Smooth muscle cell (in vitro differentiated cells): ENCODE measurements around the gene VWA3B. TPM values are rescaled to one million over a fixed set of nuclear protein-coding genes. Genes with fewer than 3 reads are reported as not detected.

Source experiments
- DNase-seq: peaks from one replicate; lab custom pipeline; 2025; ENCODE audit not compliant: unreplicated experiment; lab: John Stamatoyannopoulos, UW
- H2AFZ ChIP-seq: fragments of 200-600 bp; sonication (generic); 2 replicates; pipeline ENCODE4 v1.6.0; 2016; ENCODE audit warnings: antibody characterized with exemption, low read depth, mild to moderate bottlenecking
- H3F3A ChIP-seq: fragments of 200-600 bp; sonication (generic); 2 replicates; pipeline ENCODE4 v1.6.0; 2017; ENCODE audit warnings: antibody characterized with exemption, low read depth
- H3K27ac ChIP-seq: fragments of 200-600 bp; sonication (generic); 2 replicates; pipeline ENCODE4 v1.5.1; 2016; ENCODE audit warnings: low read depth, mild to moderate bottlenecking
- H3K27me3 ChIP-seq: fragments of 200-600 bp; sonication (generic); 2 replicates; pipeline ENCODE4 v1.6.1; 2016; ENCODE audit warnings: low read depth, mild to moderate bottlenecking
- H3K36me3 ChIP-seq: fragments of 200-600 bp; sonication (generic); 2 replicates; pipeline ENCODE4 v1.5.1; 2016; ENCODE audit warnings: low read depth
- H3K4me1 ChIP-seq: fragments of 200-600 bp; sonication (generic); 2 replicates; pipeline ENCODE4 v1.5.1; 2016; ENCODE audit warnings: low read depth
- H3K4me2 ChIP-seq: fragments of 200-600 bp; sonication (generic); 2 replicates; pipeline ENCODE4 v1.6.0; 2016; ENCODE audit warnings: mild to moderate bottlenecking
- H3K4me3 ChIP-seq: fragments of 200-600 bp; sonication (generic); 2 replicates; pipeline ENCODE4 v1.5.1; 2016; ENCODE audit warnings: mild to moderate bottlenecking
- H3K79me2 ChIP-seq: fragments of 200-600 bp; sonication (generic); 2 replicates; pipeline ENCODE4 v1.6.0; 2016; ENCODE audit warnings: low read depth, mild to moderate bottlenecking
- H3K9ac ChIP-seq: fragments of 200-600 bp; sonication (generic); 2 replicates; pipeline ENCODE4 v1.6.0; 2016; ENCODE audit warnings: low read depth
- H3K9me3 ChIP-seq: fragments of 200-600 bp; sonication (generic); replicated peaks from 2 replicates; pipeline ENCODE4 v1.5.1; 2016; ENCODE audit warnings: low read depth
- H4K20me1 ChIP-seq: fragments of 200-600 bp; sonication (generic); 2 replicates; pipeline ENCODE4 v1.6.0; 2016; ENCODE audit warnings: low read depth
- CTCF ChIP-seq: fragments of 200-600 bp; sonication (generic); IDR thresholded peaks from 2 replicates; pipeline ENCODE4 v1.5.1; 2017; ENCODE audit warnings: borderline replicate concordance, mild to moderate bottlenecking, antibody characterized with exemption; ENCODE audit not compliant: insufficient read depth, poor library complexity, severe bottlenecking
- whole genome bisulfite sequencing: methylation state at CpG from one replicate; pipeline ENCODE4 v1.1.7; 2016; ENCODE audit warnings: low lambda C conversion rate; 5-methylcytosine and 5-hydroxymethylcytosine counted together
- polyA plus RNA-seq: library from polyadenylated mRNA; unstranded; fragments of >200 nt; fragmentation: Nextera tagmentation; extraction: Ambion mirVana; gene quantifications from 2 replicates; pipeline ENCODE4 v1.2.1, GENCODE V29; 2016
- total RNA-seq: library from RNA; depleted of rRNA; stranded (reverse); fragments of >200 nt; gene quantifications from 2 replicates; pipeline ENCODE4 v1.2.3, GENCODE V29; 2014

The VWA3B gene
- total and polyA plus RNA-seq, 2 experiments from 2014 or later, result not detected

- Histone ChIP-seq H3K9me3 (no peaks in the 10 kb centered on the region), H3K79me2 (no peaks in the 10 kb centered on the region), H3K27ac (no peak overlapping the region), H3K27me3 (peaks cover 76% of the 10 kb centered on the region), H3K36me3 (no peaks in the 10 kb centered on the region), H3K4me1 (peaks cover 8% of the 10 kb centered on the region), H4K20me1 (no peaks in the 10 kb centered on the region), H3K4me2 (no peak overlapping the region), H3K4me3 (no peak overlapping the region), H2AFZ (no peak overlapping the region), H3F3A (no peaks in the 10 kb centered on the region), H3K9ac (no peak overlapping the region)
- TF ChIP-seq CTCF, result no peak
- 29% methylated on average over 15 of the region's 15 CpGs for WGBS
- DNase-seq, result no peak
Measured at GRCh38 chr2:98348066-98348561, 261.1 kb downstream of the VWA3B start.

GRCh38 chr2:98350411-98350810, 263.4 kb downstream of the VWA3B start:
- H2AFZ ChIP-seq, result no peak overlapping the region
- no peak overlapping the region for H3K4me2 ChIP-seq
- no peaks in the 10 kb centered on the region for H3K79me2 ChIP-seq
- no peaks in the 10 kb centered on the region for H3F3A ChIP-seq
- no peak overlapping the region for H3K27ac ChIP-seq
- H3K27me3 ChIP-seq, result peaks cover 53% of the 10 kb centered on the region
- H3K9me3 ChIP-seq, result no peaks in the 10 kb centered on the region
- H3K9ac ChIP-seq, result no peak overlapping the region
- no peaks in the 10 kb centered on the region for H4K20me1 ChIP-seq
- TF ChIP-seq CTCF, result no peak
- no peak for DNase-seq
- H3K36me3 ChIP-seq, result no peaks in the 10 kb centered on the region
- H3K4me1 ChIP-seq, result peaks cover 8% of the 10 kb centered on the region
- 81% methylated on average over 1 of the region's 1 CpG for WGBS
- H3K4me3 ChIP-seq, result no peak overlapping the region

- no peak overlapping the region for H3K4me2 ChIP-seq
- H4K20me1 ChIP-seq, result no peaks in the 10 kb centered on the region
- no peak overlapping the region for H3K9ac ChIP-seq
- H3K27ac ChIP-seq, result no peak overlapping the region
- H3K9me3 ChIP-seq, result no peaks in the 10 kb centered on the region
- H3K4me1 ChIP-seq, result peaks cover 6% of the 10 kb centered on the region
- no peak for DNase-seq
- no peaks in the 10 kb centered on the region for H3K36me3 ChIP-seq
- no peaks in the 10 kb centered on the region for H3F3A ChIP-seq
- H3K4me3 ChIP-seq, result no peak overlapping the region
- H2AFZ ChIP-seq, result no peak overlapping the region
- no peaks in the 10 kb centered on the region for H3K79me2 ChIP-seq
- H3K27me3 ChIP-seq, result no peaks in the 10 kb centered on the region
- TF ChIP-seq CTCF, result no peak
- WGBS, result 38% methylated on average over 3 of the region's 3 CpGs
Measured at GRCh38 chr2:98355881-98356280, 268.9 kb downstream of the VWA3B start.

GRCh38 chr2:98356729-98357128, 269.8 kb downstream of the VWA3B start:
- no peak for TF ChIP-seq CTCF
- Histone ChIP-seq H3K9me3 (no peaks in the 10 kb centered on the region), H3K4me1 (peaks cover 6% of the 10 kb centered on the region), H3K9ac (no peak overlapping the region), H4K20me1 (no peaks in the 10 kb centered on the region), H3K27me3 (no peaks in the 10 kb centered on the region), H3K27ac (no peak overlapping the region), H3K4me3 (no peak overlapping the region), H3K36me3 (no peaks in the 10 kb centered on the region), H3F3A (no peaks in the 10 kb centered on the region), H3K4me2 (no peak overlapping the region), H3K79me2 (no peaks in the 10 kb centered on the region), H2AFZ (no peak overlapping the region)
- WGBS, result 77% methylated on average over 7 of the region's 7 CpGs
- DNase-seq, result no peak
